GM19239 (cell line): ENCODE data around the gene CCDC106.
A peak's percentile ranks its signal among the peaks of the same experiment; 100 is the strongest.

Source experiments
- DNase-seq: peaks from one replicate; pipeline ENCODE4 v3.0.0; 2011; ENCODE audit warnings: low spot score; ENCODE audit not compliant: insufficient read length
- FAIRE-seq: peaks from 2 replicates; lab custom pipeline; 2011; peaks lifted over from hg19 to GRCh38; lab: Jason Lieb, UNC

CCDC106 gene

GRCh38 chr19:55647732-55648584 is at the start of gene CCDC106:
CCDC106 (plus strand) TSS chr19:55648212; CDS start chr19:55649047, 835 bp downstream.
- DNase-seq (no peak), FAIRE-seq (peak; percentile 79)

GRCh38 chr19:55598719-55599467 is 49.1 kb upstream of the CCDC106 start:
- FAIRE-seq (peak; percentile 95), DNase-seq (peak; percentile 77)

- no peak for FAIRE-seq
- peak; percentile 85 for DNase-seq
Measured at GRCh38 chr19:55599468-55599841, 48.6 kb upstream of the CCDC106 start, which contains the start of gene FIZ1. FIZ1 (minus strand) TSS chr19:55599517; CDS start chr19:55597865, 1,652 bp downstream.

- DNase-seq (peak; percentile 80), FAIRE-seq (no peak)
Measured at GRCh38 chr19:55599842-55600661, 48.0 kb upstream of the CCDC106 start, which contains the start of gene ZNF524. ZNF524 (plus strand) TSS chr19:55600288; CDS start chr19:55602113, 1,825 bp downstream.

GRCh38 chr19:55600662-55601028 is 47.4 kb upstream of the CCDC106 start:
- DNase-seq (no peak), FAIRE-seq (no peak)

- no peak for DNase-seq
- FAIRE-seq: no peak
Measured at GRCh38 chr19:55601084-55601483, 46.9 kb upstream of the CCDC106 start.

GRCh38 chr19:55602104-55603001 is 45.7 kb upstream of the CCDC106 start:
- FAIRE-seq (no peak), DNase-seq (no peak)

GRCh38 chr19:55603115-55603514 is 44.9 kb upstream of the CCDC106 start:
- FAIRE-seq (no peak), DNase-seq (no peak)

GRCh38 chr19:55603581-55604292 is 44.3 kb upstream of the CCDC106 start:
- DNase-seq (no peak), FAIRE-seq (no peak)

GRCh38 chr19:55605207-55605636 is 42.8 kb upstream of the CCDC106 start:
- FAIRE-seq: peak; percentile 93
- DNase-seq: peak; percentile 92

- peak; percentile 86 for FAIRE-seq
Measured at GRCh38 chr19:55605637-55606470, 42.2 kb upstream of the CCDC106 start, which contains the start of gene ZNF865. ZNF865 (plus strand) TSS chr19:55605647; CDS start chr19:55613619, 7,972 bp downstream.

GRCh38 chr19:55606471-55606787 is 41.6 kb upstream of the CCDC106 start:
- no peak for DNase-seq
- no peak for FAIRE-seq

More at GRCh38 chr19:55605637-55606470, 42.2 kb upstream of the CCDC106 start, which contains the start of gene ZNF865:
- no peak for DNase-seq

- no peak for FAIRE-seq
- DNase-seq: no peak
Measured at GRCh38 chr19:55606817-55607216, 41.2 kb upstream of the CCDC106 start.

- FAIRE-seq: no peak
- no peak for DNase-seq
Measured at GRCh38 chr19:55609326-55609725, 38.7 kb upstream of the CCDC106 start.

GRCh38 chr19:55611300-55611982 is 36.6 kb upstream of the CCDC106 start:
- DNase-seq: no peak
- no peak for FAIRE-seq

- FAIRE-seq: no peak
Measured at GRCh38 chr19:55611983-55612645, 35.9 kb upstream of the CCDC106 start.

GRCh38 chr19:55613396-55613795 is 34.6 kb upstream of the CCDC106 start:
- FAIRE-seq (no peak), DNase-seq (no peak)

More at GRCh38 chr19:55611983-55612645, 35.9 kb upstream of the CCDC106 start:
- DNase-seq: no peak
